ENCODE data around the gene TOX4.
A peak's percentile ranks its signal among the peaks of the same experiment; 100 is the strongest.

GRCh38 chr14:21455912-21456667, 20.9 kb upstream of the TOX4 start, which contains the start of gene CHD8:
- TF ChIP-seq CTCF (IDR thresholded peaks at IDR 0.05) (peak; percentile 24 to 43), POLR2AphosphoS5 (IDR thresholded peaks at IDR 0.05) (peak in 1 of 3 donors; percentile 73), POLR2A (IDR thresholded peaks at IDR 0.05) (peak in 1 of 2 donors; percentile 57), EP300 (IDR thresholded peaks at IDR 0.05) (no peak)
